Loucy (cell line): ENCODE measurements around the gene ADIPOQ.

Experiments used
- EZH2phosphoT487 ChIP-seq: fragments of 200-600 bp; IDR thresholded peaks from 2 replicates; pipeline ENCODE4 v1.6.1; 2018; ENCODE audit warnings: antibody characterized with exemption, mild to moderate bottlenecking, moderate library complexity, borderline replicate concordance
- TF ChIP-seq, protein P1 (sequence below): fragments of 200-600 bp; sonication (generic); conservative IDR thresholded peaks from 2 replicates; pipeline ENCODE4 v1.5.1; 2014; ENCODE audit warnings: mild to moderate bottlenecking, antibody characterized with exemption, low read length

DNA sequence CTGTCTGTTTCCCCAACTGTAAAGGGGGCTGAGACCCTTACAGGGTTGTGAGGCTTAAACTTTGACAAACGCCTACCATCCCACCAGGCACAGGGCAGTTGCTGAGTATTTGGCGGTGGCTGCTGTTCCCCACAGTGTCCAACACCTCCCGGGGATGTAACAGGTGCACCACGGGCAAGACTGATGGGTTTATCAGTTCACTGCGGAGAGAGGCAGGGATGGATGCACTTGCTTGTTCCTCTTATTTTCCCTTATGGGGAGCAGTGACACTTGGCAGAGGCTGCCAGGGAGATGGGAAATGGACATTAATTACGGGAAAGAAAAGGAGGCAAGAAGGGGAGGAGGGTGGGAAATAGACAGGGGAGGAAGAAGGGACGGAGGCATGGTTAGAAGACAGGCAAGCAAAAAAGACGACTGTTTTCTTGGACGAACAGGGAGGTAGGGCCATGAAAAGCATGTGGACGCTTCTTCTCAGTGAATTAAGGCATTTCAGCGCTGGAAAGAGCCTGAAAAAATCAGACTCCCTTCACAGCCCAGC, 16.6 kb upstream of the ADIPOQ start:
- TF ChIP-seq, protein P1, sequence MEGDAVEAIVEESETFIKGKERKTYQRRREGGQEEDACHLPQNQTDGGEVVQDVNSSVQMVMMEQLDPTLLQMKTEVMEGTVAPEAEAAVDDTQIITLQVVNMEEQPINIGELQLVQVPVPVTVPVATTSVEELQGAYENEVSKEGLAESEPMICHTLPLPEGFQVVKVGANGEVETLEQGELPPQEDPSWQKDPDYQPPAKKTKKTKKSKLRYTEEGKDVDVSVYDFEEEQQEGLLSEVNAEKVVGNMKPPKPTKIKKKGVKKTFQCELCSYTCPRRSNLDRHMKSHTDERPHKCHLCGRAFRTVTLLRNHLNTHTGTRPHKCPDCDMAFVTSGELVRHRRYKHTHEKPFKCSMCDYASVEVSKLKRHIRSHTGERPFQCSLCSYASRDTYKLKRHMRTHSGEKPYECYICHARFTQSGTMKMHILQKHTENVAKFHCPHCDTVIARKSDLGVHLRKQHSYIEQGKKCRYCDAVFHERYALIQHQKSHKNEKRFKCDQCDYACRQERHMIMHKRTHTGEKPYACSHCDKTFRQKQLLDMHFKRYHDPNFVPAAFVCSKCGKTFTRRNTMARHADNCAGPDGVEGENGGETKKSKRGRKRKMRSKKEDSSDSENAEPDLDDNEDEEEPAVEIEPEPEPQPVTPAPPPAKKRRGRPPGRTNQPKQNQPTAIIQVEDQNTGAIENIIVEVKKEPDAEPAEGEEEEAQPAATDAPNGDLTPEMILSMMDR, result no peak
- TF ChIP-seq EZH2phosphoT487, result no peak
